GM12874 (cell line): ENCODE data around the gene EFNA5.

ENCODE experiments used
- TF ChIP-seq, protein P1 (sequence below): IDR thresholded peaks from 2 replicates; pipeline ENCODE4 v1.5.1; 2011; ENCODE audit warnings: low read depth, mild to moderate bottlenecking, control low read depth, low read length, moderate library complexity; ENCODE audit not compliant: insufficient read depth

Gene EFNA5

GRCh38 chr5:107331882-107332281 lies 338.9 kb downstream of the EFNA5 start:
- TF ChIP-seq, protein P1, sequence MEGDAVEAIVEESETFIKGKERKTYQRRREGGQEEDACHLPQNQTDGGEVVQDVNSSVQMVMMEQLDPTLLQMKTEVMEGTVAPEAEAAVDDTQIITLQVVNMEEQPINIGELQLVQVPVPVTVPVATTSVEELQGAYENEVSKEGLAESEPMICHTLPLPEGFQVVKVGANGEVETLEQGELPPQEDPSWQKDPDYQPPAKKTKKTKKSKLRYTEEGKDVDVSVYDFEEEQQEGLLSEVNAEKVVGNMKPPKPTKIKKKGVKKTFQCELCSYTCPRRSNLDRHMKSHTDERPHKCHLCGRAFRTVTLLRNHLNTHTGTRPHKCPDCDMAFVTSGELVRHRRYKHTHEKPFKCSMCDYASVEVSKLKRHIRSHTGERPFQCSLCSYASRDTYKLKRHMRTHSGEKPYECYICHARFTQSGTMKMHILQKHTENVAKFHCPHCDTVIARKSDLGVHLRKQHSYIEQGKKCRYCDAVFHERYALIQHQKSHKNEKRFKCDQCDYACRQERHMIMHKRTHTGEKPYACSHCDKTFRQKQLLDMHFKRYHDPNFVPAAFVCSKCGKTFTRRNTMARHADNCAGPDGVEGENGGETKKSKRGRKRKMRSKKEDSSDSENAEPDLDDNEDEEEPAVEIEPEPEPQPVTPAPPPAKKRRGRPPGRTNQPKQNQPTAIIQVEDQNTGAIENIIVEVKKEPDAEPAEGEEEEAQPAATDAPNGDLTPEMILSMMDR: no peak

GRCh38 chr5:107331312-107331711 lies 339.4 kb downstream of the EFNA5 start:
- TF ChIP-seq, protein P1: no peak

DNA sequence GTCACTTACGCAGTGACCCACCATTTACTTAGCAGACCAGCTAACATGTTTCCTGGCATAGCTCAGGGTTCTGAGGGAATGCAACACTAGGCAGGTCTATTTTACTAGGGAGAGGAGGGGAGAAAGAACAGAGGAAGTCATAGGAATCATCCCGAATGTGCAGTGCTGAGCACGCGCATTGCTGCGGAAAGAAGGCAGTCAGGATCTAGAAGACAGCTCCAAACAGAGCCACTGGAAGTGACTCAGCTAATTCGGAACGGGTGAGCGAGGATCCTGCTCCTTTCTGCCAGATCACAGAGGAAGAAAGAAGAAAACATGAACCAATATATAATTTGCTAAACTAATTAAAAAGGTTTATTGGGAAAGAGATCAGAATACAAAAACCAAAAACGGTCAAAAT lies 339.8 kb downstream of the EFNA5 start:
- TF ChIP-seq, protein P1: no peak

DNA sequence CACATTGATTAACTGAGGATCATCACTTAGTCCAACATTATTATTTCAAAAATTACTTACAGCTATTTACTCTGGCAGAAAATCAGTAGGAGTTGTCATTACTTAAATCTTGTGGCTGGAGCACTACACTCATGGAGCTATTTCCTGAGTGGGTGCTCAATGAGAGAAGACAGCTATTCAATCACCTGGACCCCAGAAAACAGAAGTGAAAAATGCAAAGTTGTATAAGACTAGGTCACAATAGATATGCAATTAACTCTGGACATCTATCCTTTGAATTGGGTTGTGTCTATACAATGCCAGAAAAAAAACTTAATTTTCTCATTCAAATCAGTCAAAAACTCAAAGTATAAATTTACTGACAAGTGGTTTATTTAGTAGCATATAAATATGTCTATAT lies 340.9 kb downstream of the EFNA5 start:
- TF ChIP-seq, protein P1: no peak
